HFFc6 (cell line): ENCODE measurements around the gene RPL23. TPM values are rescaled to one million over a fixed set of nuclear protein-coding genes. Genes with fewer than 3 reads are reported as not detected.

Experiments
- DNase-seq: peaks from one replicate; pipeline ENCODE4 v3.0.0-alpha.2; 2018
- H3K27ac Mint-ChIP-seq: 2 replicates; pipeline ENCODE4 v1.8.0; 2020; ENCODE audit warnings: mild to moderate bottlenecking, mixed read lengths
- H3K27me3 Mint-ChIP-seq: 2 replicates; pipeline ENCODE4 v1.8.0; 2021; ENCODE audit warnings: mild to moderate bottlenecking, moderate library complexity, mixed read lengths; ENCODE audit not compliant: insufficient read depth
- H3K36me3 Mint-ChIP-seq: 2 replicates; pipeline ENCODE4 v1.8.0; 2021; ENCODE audit warnings: low read depth, mixed read lengths
- H3K4me1 Mint-ChIP-seq: 2 replicates; pipeline ENCODE4 v1.8.0; 2020; ENCODE audit warnings: low read depth, mixed read lengths
- H3K4me3 Mint-ChIP-seq: 2 replicates; pipeline ENCODE4 v1.8.0; 2020; ENCODE audit warnings: mild to moderate bottlenecking, moderate library complexity, mixed read lengths
- H3K9me3 Mint-ChIP-seq: 2 replicates; pipeline ENCODE4 v1.8.0; 2020; ENCODE audit warnings: mild to moderate bottlenecking, mixed read lengths
- CTCF ChIP-seq: fragments of 200-600 bp; sonication (generic); IDR thresholded peaks from 2 replicates; pipeline ENCODE4 v1.5.0; 2021; ENCODE audit warnings: antibody characterized with exemption, mild to moderate bottlenecking
- total RNA-seq, 6 experiments: library from RNA; stranded (reverse); fragmentation: NEBNext Ultra II Directional; extraction: Animal tissue kit (Norgen Biotek cat#: 25700); gene quantifications; 2 replicates in 1 of 6; 3 replicates in 5 of 6; pipeline ENCODE4 v1.2.3, GENCODE V29; 2021

Gene RPL23
- total RNA-seq, 6 experiments from 2014 or later, result 1,099 to 1,402 (median 1,310) TPM

GRCh38 chr17:38883592-38884526 is 30.3 kb upstream of the RPL23 start:
- Mint-ChIP-seq H3K27me3 (no peaks in the 10 kb centered on the region; the same call in 1 of the 2 replicates), H3K4me1 (peaks cover 84% of the 10 kb centered on the region), H3K27ac (peak overlapping the region; percentile 71), H3K9me3 (no peaks in the 10 kb centered on the region), H3K4me3 (peak overlapping the region; percentile 61), H3K36me3 (peaks cover 48% of the 10 kb centered on the region)
- DNase-seq, result no peak
- peak; percentile 46 for TF ChIP-seq CTCF

DNA sequence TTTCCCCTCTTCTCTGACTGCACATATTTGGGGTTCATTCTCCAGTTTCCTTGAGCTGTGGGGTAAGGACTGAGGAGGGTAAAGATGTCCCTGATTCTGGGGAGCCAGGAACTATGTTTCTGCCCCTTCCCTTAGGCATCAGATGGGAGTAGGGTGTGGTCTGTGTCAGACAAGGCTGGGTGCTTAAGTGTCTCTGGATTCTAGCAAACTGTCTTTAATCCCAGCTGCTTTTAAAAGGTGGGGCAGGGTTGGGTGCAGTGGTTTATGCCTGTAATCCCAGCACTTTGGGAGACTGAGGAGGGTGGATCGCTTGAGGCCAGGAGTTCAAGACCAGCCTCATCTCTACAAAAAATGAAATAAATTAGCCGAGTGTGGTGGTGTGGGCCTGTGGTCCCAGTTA is 29.3 kb upstream of the RPL23 start:
- Mint-ChIP-seq H3K27ac (peak overlapping the region; percentile 71), H3K27me3 (no peaks in the 10 kb centered on the region; the same call in 1 of the 2 replicates), H3K4me3 (peak overlapping the region; percentile 61), H3K4me1 (peaks cover 88% of the 10 kb centered on the region), H3K36me3 (peaks cover 50% of the 10 kb centered on the region), H3K9me3 (no peaks in the 10 kb centered on the region)
- no peak for TF ChIP-seq CTCF
- DNase-seq, result no peak

- no peaks in the 10 kb centered on the region for H3K9me3 Mint-ChIP-seq
- peak overlapping the region; percentile 83 for H3K4me3 Mint-ChIP-seq
- no peak for TF ChIP-seq CTCF
- H3K36me3 Mint-ChIP-seq, result peaks cover 54% of the 10 kb centered on the region
- H3K27me3 Mint-ChIP-seq, result no peaks in the 10 kb centered on the region; the same call in 1 of the 2 replicates
- DNase-seq, result no peak
- H3K4me1 Mint-ChIP-seq, result peaks cover 94% of the 10 kb centered on the region
- H3K27ac Mint-ChIP-seq, result peak overlapping the region; percentile 90
Observed at GRCh38 chr17:38881600-38882191, 28.2 kb upstream of the RPL23 start.

- H3K4me1 Mint-ChIP-seq, result peaks cover 93% of the 10 kb centered on the region
- no peaks in the 10 kb centered on the region for H3K9me3 Mint-ChIP-seq
- peak overlapping the region; percentile 83 for H3K4me3 Mint-ChIP-seq
- H3K27ac Mint-ChIP-seq, result peak overlapping the region; percentile 90
- no peak for TF ChIP-seq CTCF
- peak; percentile 84 for DNase-seq
- peaks cover 48% of the 10 kb centered on the region for H3K36me3 Mint-ChIP-seq
- H3K27me3 Mint-ChIP-seq, result no peaks in the 10 kb centered on the region; the same call in 1 of the 2 replicates
Observed at GRCh38 chr17:38879878-38880665, 26.6 kb upstream of the RPL23 start.

DNA sequence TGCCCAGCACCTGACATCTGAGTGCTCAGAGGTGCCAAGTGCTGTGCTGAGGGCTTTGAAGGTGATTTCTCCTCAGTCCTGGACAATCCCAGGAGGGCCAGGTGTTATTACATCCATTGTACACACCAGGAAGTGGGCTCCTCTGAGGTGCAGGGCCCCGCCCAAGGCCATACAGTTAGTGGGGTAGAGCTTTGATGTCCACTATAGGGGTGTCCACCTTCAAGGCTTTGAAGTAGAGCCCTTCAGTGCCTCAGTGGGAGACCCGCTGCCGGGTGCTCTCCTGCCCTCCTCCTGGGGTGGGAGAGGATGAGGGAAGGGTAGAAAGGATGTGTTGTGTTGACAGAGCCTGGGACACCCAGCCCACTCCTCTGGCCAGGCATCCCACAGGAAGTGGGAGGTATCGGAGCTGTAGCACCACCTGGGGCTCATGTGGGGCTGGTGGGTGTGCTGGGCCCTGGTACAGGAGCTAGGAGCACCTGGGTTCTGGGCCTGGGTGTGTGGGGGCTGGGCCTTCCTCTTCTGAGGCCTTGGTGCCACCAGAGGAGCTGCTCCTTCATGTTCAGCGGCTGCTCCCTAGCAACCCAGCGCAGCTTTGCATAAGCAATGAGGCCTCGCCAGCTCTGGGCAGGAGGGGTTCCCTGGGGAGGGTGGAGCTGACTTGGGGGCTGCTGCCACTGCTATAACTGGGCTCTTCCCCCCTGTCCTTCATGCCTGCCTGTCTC is 23.8 kb upstream of the RPL23 start:
- H3K4me1 Mint-ChIP-seq, result peaks cover 99% of the 10 kb centered on the region
- no peak for DNase-seq
- H3K27ac Mint-ChIP-seq, result peak overlapping the region; percentile 74
- no peak for TF ChIP-seq CTCF
- no peaks in the 10 kb centered on the region for H3K9me3 Mint-ChIP-seq
- peaks cover 40% of the 10 kb centered on the region for H3K36me3 Mint-ChIP-seq
- H3K4me3 Mint-ChIP-seq, result no peak overlapping the region
- no peaks in the 10 kb centered on the region for H3K27me3 Mint-ChIP-seq
